ENCODE measurements around the gene C10orf71.

Gene C10orf71

DNA sequence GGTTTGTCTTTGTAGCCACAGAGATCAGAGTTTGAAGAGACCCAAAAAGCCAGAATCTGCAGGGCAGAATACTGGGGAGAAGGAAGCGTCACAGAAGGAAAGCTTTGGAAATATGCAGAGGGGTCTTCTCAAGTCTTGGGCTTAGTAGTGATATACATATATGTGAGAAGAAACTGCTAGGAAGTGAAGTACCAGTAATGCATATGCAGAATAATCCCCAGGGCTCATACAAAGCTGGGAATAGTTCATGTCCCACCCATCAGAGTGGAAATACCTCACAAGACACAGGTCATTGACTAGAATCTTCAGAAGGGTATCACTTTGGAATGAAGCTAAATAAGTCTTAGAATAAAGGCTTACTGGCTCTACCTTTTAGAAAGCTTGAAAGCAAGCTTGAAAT, 39.6 kb downstream of the C10orf71 start:
- DNase-seq (ENCODE audit: low read depth), result no peak

DNA sequence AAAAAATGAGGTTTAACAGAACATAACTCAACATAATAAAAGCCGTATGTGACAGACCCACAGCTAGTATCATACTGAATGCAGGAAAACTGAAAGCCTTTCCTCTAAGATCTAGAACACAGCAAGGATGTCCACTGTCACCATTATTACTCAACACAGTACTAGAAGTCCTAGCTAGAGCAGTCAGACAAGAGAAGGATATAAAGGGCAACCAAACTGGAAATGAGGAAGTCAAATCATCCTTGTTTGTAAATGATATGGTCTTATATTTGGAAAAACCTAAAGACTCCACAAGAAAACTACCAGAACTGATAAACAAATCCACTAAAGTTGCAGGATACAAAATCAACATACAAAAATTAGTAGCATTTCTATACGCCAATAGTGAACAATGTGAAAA, 45.9 kb downstream of the C10orf71 start:
- no peak for DNase-seq (ENCODE audit: low read depth)

DNA sequence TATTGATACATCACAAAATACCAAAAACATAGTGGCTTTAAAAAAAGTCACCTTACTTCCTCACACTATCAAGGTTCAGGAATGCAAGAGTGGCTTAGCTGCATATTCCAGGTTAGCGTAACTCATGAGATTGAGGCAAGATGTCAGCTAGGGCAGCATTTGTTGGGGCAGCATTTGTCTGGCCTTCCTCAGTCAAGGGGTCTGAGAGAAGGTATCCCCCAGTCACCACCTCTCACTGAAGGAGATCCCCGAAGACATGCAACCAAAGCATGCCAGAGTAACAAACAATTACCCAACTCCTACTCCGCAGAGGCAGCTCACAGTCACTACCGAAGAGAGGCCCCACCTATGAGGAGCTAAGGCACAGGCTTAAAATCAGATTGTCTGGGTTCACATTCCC, 48.4 kb downstream of the C10orf71 start:
- no peak for DNase-seq (ENCODE audit: low read depth)

DNA sequence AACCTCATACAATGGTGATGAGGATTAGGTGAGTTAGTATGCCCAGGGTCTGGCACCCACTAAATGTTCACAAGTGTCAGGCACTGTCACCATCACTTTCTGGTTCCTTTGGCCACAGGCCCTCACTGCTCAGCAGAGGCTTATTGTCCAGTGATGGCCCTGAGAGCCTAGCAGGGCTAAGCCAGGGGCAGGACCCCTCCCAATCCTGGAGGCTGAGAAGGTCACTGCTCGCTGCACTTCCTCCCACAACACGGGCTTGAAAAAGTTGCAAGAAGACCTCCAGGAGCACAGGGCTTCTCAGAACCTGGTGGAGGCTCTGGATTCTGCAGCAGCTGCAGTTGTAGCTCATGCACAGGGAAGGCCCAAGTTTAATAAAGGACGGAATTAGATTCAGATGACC, 48.9 kb downstream of the C10orf71 start:
- DNase-seq (ENCODE audit: low read depth), result no peak

DNA sequence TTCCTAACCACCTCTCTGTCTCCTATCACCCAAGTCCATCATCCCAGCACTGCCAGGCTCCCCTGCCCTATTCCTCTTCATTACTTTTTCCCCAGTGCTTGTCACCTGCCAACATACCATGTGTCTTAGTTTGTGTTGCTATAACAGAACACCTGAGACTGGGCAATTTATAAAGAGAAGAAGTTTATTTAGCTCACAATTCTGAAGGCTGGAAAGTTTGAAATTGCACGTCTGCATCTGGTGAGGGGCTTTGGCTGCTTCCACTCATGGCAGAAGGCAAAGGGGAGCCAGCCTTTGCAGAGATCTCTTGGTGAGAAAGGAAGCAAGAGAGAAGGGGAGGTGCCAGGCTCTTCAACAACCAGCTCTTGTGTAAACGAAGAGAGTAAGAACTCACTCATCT, 49.6 kb downstream of the C10orf71 start:
- no peak for DNase-seq (ENCODE audit: low read depth)

DNA sequence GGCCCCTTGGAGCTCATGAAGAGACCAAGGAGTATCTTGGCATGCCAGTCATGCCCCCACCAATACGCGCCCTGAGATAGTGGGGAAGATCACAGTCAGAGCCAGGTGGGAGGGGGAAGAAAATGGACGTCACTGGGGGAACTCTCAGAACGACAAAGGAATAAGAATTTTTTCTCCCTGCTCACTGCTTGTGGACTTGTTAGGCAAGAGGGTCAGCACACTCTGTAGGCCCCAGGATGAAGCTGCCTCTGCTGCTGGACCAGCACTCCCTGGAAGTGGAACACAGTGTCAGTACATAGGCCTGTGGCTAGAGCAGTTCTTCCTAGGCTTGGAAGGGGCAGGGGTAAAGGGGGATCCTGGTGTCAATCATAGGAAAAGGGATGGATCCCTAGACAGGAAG, 50.4 kb downstream of the C10orf71 start:
- no peak for DNase-seq (ENCODE audit: low read depth)

DNA sequence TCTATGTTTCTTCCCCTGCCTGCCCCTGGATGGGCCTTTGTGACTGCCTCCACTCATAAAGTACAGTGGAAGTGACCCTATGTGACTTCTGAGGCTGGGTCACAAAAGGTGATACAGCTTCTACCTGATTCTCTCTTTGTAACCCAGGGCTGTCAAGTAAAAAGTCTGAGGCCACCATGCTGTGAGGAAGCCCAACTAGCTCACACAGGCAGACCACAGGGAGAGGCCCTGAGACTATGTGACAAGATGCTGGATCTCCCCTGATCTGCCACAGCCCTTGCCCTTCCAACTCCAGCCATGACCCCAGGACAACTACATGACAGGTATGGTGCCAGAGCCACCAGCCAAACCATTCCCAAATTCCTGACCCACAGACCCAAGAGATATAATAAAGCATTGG, 51.2 kb downstream of the C10orf71 start:
- no peak for DNase-seq (ENCODE audit: low read depth)

DNA sequence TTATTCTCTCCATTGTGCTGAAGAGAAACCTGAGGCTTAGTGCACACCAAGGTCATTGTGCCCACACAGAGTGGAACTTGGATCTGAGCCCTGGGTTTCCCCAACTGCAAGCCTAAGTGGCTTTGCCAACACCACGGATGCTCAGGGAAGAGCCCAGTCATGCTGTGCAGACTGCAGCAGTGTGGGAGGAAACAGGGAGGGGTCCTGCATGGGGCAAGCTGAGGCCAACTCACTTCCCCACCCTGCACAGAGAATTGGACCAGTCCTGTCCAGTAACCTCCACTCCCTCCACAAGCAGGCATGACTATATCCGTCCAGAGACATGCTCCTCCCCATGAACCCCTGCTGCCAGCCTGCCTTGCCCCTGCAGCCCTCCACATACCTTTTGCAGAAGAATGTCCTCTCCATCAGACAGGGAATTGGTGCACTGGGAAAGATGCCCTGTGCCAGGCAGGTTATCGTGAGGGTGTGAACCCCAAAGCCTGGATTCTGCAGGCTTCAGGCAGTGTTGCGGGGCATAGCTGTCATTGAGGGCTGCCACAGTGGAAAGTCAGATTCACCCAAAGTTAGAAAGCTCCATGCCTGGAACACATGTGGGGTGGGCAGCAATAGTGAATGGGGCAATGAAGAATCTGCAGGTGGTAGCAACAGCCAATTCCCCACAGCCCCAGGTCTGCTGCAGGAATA, 52.0 kb downstream of the C10orf71 start:
- DNase-seq (ENCODE audit: low read depth), result no peak

DNA sequence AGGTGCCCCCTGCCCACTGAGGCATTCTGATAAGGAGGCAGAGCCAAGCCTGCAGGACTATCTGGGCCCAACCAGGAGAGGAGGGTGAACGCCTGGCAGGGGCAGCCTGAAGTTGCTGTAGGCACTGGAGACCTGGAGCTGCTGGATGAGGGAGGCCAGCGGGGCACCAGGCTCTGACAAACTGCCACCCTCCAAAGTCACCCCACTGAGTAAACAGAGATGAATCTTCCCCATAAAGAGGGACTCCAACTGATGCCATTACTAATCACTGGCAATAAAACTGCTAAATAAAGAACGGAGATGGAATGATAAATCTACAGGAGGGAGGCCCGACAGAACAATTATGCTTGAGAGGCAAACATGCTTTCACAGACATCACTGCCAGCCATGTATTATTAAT, 52.7 kb downstream of the C10orf71 start:
- no peak for DNase-seq (ENCODE audit: low read depth)

DNA sequence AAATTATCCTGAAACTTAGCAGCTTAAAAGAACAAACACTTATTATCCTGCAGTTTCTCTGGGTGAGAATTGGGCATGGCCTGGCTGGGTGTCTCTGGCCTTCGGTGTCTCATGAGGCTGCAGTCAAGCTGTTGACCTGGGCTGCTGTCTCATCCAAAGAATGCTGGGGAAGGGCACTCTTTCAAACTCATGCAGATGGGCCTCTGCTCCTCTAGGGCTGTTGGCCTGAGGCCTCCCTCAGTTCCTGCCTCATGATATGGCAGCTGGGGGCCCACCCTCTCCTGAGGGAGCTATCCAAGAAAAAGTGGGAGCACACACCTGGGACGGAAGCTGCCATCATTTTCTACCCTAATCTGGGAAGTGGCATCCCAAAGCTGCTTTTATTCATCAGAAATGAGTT, 53.4 kb downstream of the C10orf71 start:
- DNase-seq (ENCODE audit: low read depth), result no peak

DNA sequence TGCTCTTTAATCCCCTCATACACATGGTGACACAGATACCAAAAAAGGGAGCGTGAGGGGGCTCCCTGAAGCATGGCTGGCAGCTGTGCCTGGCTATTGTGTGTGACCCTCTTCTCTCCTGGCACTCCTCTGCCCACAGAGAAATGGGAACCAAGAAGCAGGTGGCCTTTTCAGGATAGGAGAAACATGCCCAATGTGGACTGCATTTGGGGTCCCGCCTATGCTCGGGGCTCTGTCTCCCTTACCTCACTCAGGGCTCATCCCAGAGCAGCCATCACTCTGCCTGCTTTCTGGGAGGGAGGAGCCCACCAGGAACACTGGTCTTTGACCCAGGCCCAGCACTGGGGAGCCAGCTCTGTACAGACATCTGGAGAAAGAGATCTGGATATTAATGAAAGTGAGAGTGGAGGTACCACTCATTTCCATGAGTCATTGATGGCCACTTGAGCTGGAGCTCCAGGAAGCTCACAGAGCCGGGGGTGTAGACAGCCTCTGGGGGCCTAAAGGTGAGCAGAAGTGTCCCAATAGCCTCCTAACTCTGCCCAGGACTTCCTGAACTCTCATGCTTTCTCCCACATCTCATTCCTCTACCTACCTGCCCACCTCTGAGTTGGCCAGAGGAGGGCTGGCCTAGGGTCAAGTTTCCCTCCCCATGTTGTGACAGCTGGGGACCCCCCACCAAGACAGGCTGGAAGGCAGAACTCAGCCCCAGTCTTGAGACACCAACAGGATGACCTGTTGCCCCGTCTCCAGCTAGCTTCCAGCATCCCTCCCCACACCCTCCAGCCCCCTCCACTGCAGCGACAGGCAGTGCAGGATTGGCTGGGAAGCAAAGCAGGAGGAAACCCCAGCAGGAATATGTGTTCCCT, 54.3 kb downstream of the C10orf71 start:
- DNase-seq (ENCODE audit: low read depth), result no peak

DNA sequence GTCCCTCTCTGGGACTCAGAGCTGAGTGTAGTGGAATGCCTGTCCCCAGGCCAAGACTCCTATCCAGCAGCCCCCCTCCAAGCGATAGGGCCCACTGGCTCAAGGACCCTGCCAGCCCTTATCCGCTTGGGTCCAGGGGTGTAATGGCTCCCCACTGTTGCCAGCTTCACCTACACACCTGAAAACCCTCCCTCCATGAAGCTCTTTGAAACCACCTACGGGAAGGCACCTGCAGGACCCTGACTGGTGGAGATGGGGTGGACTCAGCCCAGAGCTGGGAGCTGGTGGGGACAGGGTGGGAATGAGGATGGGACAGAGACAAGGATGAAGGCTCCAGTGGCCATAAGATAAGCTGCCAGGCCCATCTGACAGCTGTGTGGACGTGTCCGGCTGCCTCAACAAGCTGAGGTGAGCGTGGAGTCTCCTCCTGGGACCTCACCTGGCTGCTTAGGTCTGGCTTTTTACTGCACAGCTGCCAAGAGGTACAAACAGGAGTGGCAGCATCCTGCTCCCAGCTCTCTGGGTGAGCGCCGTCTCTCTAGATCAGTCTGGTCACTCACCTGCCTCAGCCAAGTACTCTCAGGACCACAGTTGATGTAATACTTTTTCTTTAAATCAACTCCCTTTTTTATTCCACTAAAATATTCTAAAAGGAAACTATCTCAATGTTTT, 55.1 kb downstream of the C10orf71 start:
- no peak for DNase-seq (ENCODE audit: low read depth)

DNA sequence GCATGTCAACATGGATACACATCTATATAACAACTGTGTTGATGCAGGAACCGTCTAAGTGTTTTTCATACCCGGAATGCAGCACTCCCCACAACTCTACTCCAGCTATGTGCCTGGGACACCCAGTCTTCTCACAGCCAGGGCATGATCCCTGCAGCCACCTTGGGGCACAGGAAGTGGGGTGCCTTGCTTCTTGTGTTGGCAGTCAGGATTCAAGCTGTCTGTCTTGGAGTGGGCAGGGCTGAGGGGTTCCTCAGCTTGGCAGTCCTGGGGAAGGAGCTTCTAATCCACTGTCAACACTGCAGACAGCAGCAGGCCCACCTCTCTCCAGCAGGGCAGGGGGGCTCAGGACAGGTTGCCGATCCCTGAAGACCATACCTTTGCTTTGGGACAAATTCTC, 55.6 kb downstream of the C10orf71 start:
- no peak for DNase-seq (ENCODE audit: low read depth)

DNA sequence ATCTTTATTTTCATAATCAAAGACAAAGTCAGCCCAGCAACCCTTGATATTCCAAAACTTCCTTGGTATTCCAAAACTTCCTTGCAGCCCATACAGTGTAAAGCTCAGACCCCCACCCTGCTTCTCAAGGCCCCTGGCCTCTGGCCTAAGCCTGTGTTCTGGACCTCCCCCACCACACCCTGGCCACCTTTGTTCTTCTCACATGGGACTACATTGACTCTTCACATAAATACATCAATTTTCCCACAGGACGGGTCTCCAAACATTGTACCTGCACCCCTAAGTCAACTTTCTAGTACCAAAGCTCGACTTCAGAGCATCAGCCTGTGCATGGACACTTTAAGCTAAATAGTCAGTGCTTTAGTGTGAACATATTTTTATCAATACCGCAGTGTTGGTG, 56.3 kb downstream of the C10orf71 start:
- no peak for DNase-seq (ENCODE audit: low read depth)

DNA sequence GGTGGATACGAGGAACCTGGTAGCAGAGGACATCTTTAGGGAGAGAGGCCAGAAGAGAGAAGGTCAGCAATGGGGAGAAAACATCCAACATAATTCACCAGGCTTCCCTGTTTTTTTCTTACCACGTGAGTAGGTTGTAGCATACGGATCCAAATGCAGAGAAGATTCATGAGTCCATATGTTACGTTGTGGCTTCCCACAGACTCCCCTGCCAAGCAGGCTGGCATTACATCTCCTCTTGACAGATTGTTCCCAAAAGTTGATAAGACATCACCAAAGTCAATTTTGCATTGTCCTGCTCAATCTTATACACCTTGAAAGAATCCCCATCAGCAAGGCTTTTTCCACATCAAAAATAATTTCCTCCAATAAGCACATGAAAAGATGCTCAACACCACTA, 57.2 kb downstream of the C10orf71 start:
- DNase-seq (ENCODE audit: low read depth), result no peak

DNA sequence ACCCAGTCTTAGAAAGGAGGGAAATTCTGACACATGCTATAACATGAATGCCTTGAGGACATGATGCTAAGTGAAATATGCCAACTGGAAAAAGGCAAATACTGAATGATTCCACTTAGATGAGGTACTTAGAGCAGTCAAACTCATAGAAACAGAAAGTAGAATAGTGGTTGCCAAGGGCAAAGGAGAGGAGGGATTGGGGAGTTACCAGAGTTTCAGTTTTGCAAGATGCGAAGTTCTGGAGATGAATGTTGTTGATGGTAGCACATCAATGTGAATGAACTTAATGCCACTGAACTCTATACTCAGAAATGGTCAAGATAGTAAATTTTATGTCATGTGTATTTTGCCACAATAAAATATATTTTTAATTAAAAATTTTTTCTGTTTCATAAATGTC, 58.0 kb downstream of the C10orf71 start:
- DNase-seq (ENCODE audit: low read depth), result no peak

DNA sequence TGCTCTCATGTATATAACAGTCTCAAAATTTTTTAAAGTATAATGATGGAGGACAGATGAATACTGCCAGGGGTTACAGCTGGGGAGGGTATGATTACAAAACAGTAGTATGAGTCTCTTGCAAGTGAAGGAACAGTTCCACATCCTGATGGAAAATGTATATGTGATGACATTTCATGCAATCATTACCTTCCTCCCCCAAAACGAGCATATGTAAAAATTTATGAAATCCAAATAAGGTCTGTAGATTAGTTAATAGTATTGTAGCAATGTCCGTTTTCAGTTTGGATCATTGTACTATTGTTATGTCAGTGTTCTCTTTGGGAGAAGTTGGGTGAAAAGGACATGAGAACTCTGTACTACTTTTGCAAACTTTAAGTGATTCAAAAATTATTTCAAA, 58.9 kb downstream of the C10orf71 start:
- DNase-seq (ENCODE audit: low read depth), result no peak

DNA sequence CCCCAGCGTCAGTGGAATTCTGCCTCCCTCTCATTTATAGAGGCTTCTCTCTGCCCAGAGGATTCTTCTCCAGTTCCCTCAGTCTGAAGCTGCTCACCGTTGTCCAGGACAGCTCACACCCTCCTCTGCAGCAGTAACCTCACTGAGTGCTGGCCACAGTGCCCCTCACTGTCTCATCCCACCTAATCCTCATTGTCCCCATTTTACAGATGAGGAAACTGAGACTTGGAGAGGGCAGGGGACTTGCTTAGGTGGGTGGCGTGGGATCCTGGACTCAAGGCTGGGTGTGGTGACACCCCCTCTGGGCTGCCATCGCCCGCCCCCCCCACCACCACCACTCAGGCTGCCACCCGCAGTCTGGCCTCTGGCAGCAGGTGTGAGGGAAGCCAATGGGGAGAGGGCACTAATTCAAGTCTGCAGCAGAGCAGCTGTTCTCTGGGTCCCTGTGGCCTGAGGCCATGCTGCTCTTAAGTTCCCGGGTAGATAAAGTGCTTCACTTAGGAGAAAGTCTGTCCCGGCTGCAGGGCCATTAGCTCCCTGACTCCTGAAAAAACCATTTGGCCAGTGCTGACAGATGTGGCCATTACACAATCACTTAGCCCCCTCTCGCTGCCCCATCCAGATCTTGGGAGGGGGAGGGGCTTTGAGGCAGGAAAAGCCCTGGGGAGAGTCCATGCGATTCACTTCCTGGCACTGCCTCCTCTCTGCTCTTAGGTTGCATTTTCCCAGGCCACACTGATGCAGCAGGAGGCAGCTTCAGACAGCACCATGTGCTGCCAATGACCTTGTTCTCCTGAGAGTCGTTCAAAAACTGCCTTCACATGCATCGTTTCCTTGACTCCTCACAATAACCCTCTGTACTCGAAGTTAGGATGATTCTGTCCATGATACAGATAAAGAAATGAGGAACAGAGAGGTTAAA, 60.6 kb downstream of the C10orf71 start:
- DNase-seq (ENCODE audit: low read depth), result no peak

DNA sequence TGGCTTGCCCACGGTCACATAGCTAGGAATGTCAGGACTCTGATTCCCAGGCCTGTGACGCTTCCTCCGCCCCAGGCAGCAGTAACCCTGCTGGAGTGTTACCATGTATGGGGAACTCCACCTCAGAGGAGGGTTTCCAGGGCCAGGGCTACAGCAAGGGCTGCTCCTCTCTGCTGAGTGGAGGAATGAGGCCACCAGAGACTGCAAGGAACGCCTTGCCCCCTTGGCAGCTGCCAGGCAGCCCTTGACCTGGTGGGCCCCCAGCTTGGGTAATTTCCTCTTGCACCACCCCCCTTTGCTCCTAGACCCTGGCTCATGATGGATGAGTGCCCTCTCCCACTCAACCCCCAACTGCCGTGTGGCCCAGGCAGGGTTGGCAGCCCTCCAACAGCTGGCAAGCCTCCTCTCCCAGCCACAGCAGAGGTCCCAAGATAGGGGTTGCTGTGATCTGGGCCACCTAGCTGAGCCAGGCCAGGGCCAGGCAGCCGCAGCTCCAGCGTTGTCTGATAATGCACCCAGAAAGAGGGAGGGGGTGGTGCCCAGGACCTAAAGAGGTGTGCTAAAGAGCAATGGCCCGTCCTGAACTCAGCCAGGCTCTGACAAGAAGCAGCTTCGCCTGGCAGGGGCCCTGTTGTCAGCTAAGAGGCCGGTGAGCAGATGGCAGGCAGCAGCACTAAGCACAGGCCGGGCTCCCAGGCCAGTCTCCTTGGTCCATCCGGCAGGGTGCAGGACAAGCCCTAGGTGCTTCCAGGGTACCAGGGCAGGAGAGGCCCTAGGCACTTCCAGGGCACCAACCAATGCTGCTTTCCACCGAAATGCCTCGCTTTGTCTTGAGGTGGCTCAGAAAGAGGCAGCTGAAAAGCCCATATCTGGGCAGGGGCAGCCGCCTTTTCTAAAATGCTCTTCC, 61.6 kb downstream of the C10orf71 start:
- DNase-seq (ENCODE audit: low read depth), result no peak

DNA sequence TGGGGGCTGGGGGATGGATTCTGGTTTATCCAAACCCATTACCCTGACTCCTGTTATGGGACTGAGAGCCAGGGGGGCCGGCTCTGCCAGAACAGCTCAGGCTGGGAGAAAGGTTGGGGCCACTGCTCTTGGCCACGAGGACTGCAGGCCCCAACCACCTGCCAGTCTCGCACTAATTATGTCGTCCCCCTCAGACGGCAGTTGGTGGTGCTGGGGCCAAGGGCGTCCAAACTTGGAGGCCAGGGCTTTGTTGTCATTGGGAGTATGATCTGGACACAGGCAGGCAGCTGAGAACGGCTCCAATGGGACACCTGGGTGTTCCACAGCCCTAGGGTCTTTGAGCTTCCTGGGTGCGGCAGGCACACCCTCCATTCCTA, 62.2 kb downstream of the C10orf71 start:
- DNase-seq (ENCODE audit: low read depth), result no peak

Data from stimulated activated CD8-positive, alpha-beta memory T cell treated with anti-CD3 and anti-CD28 coated beads, Interleukin-4, amount 100 ng/mL, for 24 hours (primary cell).